Measurements from ENCODE around the gene ZMYM2.

DNA sequence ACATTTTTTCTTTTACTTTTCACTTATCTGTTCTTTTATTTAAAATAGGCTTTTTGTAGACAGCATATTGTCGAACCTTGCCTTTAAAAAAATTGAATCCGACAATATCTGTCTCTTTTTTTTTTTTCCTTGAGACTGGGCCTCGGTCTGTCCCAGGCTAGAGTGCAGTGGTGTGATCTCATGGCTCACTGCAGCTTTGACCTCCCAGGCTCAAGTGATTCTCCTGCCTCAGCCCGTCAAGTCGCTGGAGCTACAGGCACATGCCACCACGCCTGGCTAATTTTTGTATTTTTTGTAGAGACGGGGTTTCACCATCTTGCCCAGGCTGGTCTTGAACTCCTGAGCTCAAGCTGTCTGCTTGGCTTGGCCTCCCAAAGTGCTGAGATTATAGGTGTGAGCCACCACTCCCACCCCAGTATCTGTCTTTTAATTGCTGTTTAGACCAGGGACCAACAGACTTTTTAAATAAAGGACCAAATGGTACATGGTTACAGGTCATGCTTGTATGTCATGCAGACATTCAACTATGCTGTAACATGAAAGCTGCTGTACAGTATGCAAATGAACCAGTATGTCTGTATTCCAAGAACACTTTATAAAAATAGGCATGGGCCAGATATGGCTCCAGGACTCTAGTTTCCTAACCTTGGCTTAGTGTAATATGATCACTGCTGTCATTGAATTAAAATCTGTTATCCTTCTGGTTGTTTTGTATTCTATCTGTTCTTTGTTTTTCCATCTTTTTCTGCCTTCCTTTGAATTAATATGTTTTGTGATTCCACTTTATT is 122.0 kb downstream of the ZMYM2 start:
- TF ChIP-seq, protein P1, sequence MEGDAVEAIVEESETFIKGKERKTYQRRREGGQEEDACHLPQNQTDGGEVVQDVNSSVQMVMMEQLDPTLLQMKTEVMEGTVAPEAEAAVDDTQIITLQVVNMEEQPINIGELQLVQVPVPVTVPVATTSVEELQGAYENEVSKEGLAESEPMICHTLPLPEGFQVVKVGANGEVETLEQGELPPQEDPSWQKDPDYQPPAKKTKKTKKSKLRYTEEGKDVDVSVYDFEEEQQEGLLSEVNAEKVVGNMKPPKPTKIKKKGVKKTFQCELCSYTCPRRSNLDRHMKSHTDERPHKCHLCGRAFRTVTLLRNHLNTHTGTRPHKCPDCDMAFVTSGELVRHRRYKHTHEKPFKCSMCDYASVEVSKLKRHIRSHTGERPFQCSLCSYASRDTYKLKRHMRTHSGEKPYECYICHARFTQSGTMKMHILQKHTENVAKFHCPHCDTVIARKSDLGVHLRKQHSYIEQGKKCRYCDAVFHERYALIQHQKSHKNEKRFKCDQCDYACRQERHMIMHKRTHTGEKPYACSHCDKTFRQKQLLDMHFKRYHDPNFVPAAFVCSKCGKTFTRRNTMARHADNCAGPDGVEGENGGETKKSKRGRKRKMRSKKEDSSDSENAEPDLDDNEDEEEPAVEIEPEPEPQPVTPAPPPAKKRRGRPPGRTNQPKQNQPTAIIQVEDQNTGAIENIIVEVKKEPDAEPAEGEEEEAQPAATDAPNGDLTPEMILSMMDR (IDR thresholded peaks at IDR 0.05; ENCODE audit: low read length): no peak
- TF ChIP-seq EZH2 (IDR thresholded peaks at IDR 0.05; ENCODE audit: borderline replicate concordance, low read length): no peak

Measured in OCI-LY1 (cell line).